ENCODE data around the gene PSEN2. TPM values are rescaled to one million over a fixed set of nuclear protein-coding genes. Genes with fewer than 3 reads are reported as not detected.

The PSEN2 gene
- total and polyA plus RNA-seq, 2 of the 8 experiments (the other 6 are each of a cell fraction or from before 2014, with no cell fraction given), result 22.9 to 29.0 TPM

DNA sequence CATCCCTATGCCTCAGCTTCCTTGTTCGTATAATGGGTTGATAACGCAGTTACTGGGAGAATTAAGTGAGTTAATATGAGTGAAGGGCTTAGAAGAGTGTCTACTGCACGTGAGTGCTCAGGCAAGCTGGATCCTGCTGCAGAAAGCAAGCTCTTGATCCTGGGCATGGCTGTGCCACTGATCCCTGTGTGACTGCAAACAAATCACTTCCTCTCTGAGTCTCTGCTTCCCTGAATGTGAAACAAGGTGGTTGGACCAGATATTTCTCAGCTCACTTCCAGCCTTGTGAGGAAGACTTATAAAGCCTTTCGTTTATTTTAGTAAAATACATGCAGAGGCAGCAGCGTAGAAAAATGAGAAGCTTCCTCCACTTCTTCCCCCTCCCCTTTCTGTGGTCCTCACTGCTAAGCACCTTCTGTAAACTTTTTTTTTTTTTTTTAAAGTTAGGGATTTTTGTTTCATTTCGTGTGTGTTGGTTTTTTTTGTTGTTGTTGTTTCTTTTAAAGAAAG, 13.8 kb downstream of the PSEN2 start (continued):
- TF ChIP-seq, protein P1, sequence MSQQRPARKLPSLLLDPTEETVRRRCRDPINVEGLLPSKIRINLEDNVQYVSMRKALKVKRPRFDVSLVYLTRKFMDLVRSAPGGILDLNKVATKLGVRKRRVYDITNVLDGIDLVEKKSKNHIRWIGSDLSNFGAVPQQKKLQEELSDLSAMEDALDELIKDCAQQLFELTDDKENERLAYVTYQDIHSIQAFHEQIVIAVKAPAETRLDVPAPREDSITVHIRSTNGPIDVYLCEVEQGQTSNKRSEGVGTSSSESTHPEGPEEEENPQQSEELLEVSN (IDR thresholded peaks at IDR 0.05), result no peak
- no peak for TF ChIP-seq POU5F1 (IDR thresholded peaks at IDR 0.05; ENCODE audit: low read depth, low read length)
- no peak for TF ChIP-seq CHD1 (IDR thresholded peaks at IDR 0.05; ENCODE audit: low read depth, low read length)
- no peak for TF ChIP-seq SP1 (IDR thresholded peaks at IDR 0.05; ENCODE audit: low read depth, low read length)
- TF ChIP-seq HDAC2 (IDR thresholded peaks at IDR 0.05; ENCODE audit: borderline replicate concordance in 1 of 2, low read depth in 2 of 2, low read length in 2 of 2), result no peak
- TF ChIP-seq HDAC6 (IDR thresholded peaks at IDR 0.05; ENCODE audit: low read depth, low read length), result no peak
- TF ChIP-seq JUND (IDR thresholded peaks at IDR 0.05; ENCODE audit: low read length), result no peak
